ENCODE measurements around the gene C1QTNF12.

Gene C1QTNF12

DNA sequence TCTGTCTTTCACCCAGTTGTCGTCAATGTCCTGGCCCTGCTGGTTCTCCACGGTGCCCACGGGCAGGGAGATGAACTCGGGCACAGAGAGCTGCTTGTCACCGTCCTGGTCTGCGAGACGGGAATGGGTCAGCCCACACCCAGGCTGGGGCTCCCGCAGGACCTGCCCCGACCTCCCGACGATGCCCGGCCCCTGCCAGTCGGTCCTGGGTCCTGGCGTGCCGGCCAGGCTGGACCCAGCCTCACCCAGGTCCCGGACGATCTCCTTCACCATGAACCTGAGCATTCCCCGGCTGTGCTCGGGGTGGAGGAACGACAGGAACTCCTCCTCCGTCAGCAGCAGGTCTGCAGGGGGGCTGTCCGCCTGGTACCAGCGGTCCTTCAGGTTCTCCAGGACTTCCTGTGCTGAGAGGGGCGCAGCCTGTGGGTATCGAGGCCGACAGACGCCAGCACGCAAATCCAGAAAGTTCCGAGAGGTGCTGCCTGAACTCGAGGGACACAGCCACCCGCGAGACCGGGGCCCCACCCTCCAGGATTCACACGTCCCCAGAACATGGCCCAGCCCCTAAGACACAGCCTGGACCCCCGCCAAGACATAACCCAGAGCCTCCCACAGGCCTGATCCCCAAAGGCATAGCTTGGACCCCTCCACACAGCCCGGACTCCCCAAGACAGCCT, 27.9 kb downstream of the C1QTNF12 start:
- no peak for TF ChIP-seq EZH2 (IDR thresholded peaks at IDR 0.05)
- Histone ChIP-seq H3K9me3 (ENCODE audit: low read depth, low read length) (no peaks in the 10 kb centered on the region), H3K4me3 (no peak overlapping the region), H3K36me3 (ENCODE audit: insufficient read depth, low read length) (peaks cover 17% of the 10 kb centered on the region; the same call in 1 of the 2 replicates), H3K27ac (no peak overlapping the region), H3K9ac (ENCODE audit: insufficient read length) (no peak overlapping the region)
- DNase-seq (ENCODE audit: low read depth, low spot score): no peak

DNA sequence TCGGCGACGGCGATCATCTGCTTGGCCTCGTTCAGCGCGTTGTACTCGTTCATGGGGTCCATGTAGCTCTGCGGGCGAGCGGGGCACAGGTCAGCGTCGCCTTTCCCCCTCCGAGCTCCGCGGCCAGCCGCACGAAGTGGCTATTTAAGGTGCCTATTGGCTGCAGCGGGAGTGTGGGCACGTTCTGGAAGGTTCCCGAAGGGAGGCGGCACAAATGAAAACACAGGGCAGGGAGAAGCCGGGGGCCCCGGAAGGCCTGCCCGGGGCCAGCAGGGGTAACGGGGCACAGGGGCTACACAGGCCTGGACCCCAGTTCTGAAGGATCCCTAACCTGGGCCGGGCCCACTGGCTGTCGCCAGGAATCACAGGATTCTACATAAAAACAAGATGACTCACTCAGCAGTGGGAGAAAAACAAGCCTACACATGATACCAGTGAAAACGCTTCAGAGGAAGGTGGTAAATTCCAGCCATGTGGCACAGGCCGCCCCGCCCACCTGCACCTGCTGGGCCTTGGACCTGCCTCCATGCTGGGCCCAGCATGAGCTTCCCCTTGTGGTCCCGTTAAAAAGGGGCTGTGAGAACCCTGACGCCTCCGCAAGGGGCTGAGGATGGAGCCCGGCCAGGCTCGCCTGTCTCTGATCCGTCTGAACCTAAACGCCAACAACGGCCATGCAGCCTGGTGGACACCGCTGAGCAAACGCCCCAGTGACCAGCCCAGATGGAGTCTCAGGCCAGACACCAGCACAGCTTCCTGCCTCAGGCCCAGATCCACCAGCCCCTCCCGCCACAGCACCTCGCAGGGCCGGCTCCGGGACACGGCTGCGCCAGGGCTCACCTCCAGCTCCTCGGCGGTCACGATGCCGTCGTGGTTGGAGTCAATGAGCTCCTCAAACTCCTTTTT, 28.6 kb downstream of the C1QTNF12 start:
- Histone ChIP-seq H3K4me3 (no peak overlapping the region), H3K36me3 (ENCODE audit: insufficient read depth, low read length) (peaks cover 11% of the 10 kb centered on the region; the same call in 1 of the 2 replicates), H3K27ac (no peak overlapping the region), H3K9me3 (ENCODE audit: low read depth, low read length) (no peaks in the 10 kb centered on the region), H3K9ac (ENCODE audit: insufficient read length) (no peak overlapping the region)
- DNase-seq (ENCODE audit: low read depth, low spot score): no peak
- TF ChIP-seq FOXP2 (optimal IDR thresholded peaks at IDR 0.05; ENCODE audit: control extremely low read depth, extremely low read length, insufficient read depth): no peak
- no peak for TF ChIP-seq EZH2 (IDR thresholded peaks at IDR 0.05)
- TF ChIP-seq POLR2AphosphoS5 (IDR thresholded peaks at IDR 0.05; ENCODE audit: borderline replicate concordance, low read depth, low read length): no peak

DNA sequence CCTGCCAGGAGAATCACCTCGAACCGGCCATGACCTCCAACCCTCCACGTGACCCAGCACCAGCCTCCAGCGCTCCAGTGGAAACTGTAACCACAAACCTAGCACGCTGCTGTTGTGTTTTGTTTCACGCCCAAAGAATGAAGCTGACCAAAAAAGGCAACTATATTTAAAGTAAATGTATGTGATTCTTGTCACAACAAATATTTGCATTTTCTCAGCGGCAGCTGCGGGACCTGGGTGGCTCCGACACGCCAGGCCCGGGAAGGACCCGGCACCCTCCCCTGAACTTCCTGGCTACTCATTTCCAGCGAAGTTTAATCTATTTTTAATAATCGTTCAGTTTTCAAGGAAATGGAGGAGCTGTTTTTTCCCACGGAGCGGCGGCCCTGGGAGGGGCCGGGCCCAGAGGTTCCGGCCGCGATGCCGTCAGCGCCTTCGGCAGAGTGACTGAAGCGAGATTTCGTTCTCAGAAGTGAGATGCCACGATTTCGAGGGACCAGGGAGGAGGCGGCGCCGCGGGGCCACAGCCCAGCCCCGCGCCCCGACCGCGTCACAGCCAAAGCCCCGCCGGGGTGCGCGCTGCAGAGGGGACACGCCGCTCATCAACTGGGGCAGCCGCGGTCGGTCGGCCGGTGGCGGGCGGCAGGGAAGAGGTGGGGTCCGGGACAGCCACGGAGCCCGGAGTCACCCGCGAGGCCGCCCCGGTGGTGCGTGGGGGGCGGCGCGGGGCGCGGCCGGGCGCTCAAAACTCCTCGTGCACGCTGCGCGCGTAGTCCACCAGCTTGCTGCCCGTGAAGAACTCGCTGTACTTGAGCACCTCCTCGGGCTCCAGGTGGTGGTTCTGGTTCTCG, 29.5 kb downstream of the C1QTNF12 start:
- H3K27ac ChIP-seq: 0 out of 2 replicates have a peak overlapping the region, but pooled peaks have one; percentile 31
- TF ChIP-seq POLR2AphosphoS5 (IDR thresholded peaks at IDR 0.05; ENCODE audit: borderline replicate concordance, low read depth, low read length) (no peak), FOXP2 (optimal IDR thresholded peaks at IDR 0.05; ENCODE audit: control extremely low read depth, extremely low read length, insufficient read depth) (no peak), EZH2 (IDR thresholded peaks at IDR 0.05) (no peak)
- DNase-seq (ENCODE audit: low read depth, low spot score): no peak
- H3K4me3 ChIP-seq: no peak overlapping the region
- peaks cover 6% of the 10 kb centered on the region; the same call in 1 of the 2 replicates for H3K36me3 ChIP-seq (ENCODE audit: insufficient read depth, low read length)
- no peak overlapping the region for H3K9ac ChIP-seq (ENCODE audit: insufficient read length)
- H3K9me3 ChIP-seq (ENCODE audit: low read depth, low read length): no peaks in the 10 kb centered on the region

DNA sequence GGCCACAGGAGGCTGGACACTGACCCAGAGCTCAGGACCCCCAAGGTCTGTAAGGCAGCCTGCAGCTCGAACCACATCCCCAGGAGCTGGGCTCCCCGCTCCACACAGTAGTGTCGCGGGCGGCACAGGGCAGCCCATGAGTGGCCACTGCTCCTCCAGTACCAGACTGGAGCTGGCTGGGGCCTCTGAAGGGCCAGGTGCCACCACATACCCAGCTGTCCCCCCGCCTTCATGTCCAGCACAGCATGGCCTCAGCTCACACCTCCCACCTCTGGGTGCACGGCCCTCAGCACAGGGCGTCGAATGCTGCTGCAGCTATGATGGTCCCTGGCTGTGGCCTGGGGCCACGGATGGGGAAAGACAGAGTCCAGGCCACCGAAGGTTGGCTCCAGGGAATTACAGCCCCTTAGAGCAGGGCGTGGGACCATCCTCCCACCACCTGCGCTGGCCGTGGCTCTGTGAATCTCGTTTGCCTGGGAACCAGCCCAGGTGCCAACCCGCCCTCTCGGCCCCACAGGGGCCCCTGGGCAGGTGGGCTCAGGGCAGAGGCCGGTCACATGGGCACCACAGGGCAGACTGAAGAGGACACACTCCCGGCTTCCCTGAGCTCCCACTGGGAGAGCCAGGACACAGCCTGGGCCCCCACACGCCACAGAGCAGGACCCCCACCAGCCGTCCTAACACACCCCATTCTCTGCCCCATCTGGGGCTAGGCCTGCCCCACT, 30.5 kb downstream of the C1QTNF12 start:
- TF ChIP-seq POLR2AphosphoS5 (IDR thresholded peaks at IDR 0.05; ENCODE audit: borderline replicate concordance, low read depth, low read length): no peak
- no peak for TF ChIP-seq EZH2 (IDR thresholded peaks at IDR 0.05)
- no peak for TF ChIP-seq FOXP2 (optimal IDR thresholded peaks at IDR 0.05; ENCODE audit: control extremely low read depth, extremely low read length, insufficient read depth)
- H3K4me3 ChIP-seq: no peak overlapping the region
- no peak for DNase-seq (ENCODE audit: low read depth, low spot score)
- H3K36me3 ChIP-seq (ENCODE audit: insufficient read depth, low read length): peaks cover 6% of the 10 kb centered on the region; the same call in 1 of the 2 replicates
- no peaks in the 10 kb centered on the region for H3K9me3 ChIP-seq (ENCODE audit: low read depth, low read length)
- no peak overlapping the region for H3K9ac ChIP-seq (ENCODE audit: insufficient read length)
- no peak overlapping the region for H3K27ac ChIP-seq

DNA sequence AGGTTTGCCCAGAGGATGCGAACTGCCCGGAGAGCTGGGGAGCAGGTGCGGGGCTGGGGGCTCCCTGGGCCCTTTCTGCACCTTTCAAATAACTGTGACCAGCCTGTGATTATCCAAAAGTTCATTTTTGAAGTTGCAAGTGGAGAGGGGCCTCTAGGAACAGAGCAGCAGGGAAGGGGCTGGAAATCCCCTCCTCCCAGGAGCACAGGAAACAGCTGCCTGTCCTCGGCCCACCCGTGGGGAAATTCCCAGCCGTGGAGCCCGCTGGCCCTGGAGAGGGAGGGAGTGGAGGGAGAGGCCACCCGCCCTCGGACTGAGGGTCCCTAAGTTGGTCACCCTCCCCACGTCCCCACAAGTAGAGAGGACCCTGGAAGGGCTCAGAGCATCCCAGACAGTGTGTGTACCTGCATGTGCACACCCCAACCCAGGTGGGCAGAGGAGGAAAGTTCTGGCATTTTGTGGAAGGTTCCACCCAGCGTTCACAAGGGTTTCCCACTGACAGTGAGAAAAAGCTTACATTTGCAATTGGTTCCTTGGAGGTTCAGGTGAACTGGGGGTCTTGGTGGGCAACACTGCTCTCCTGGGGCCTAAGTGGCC, 31.3 kb downstream of the C1QTNF12 start:
- Histone ChIP-seq H3K9me3 (ENCODE audit: low read depth, low read length) (no peaks in the 10 kb centered on the region), H3K27ac (no peak overlapping the region), H3K4me3 (no peak overlapping the region), H3K9ac (ENCODE audit: insufficient read length) (no peak overlapping the region), H3K36me3 (ENCODE audit: insufficient read depth, low read length) (peaks cover 6% of the 10 kb centered on the region; the same call in 1 of the 2 replicates)
- no peak for DNase-seq (ENCODE audit: low read depth, low spot score)
- no peak for TF ChIP-seq EZH2 (IDR thresholded peaks at IDR 0.05)
- no peak for TF ChIP-seq FOXP2 (optimal IDR thresholded peaks at IDR 0.05; ENCODE audit: control extremely low read depth, extremely low read length, insufficient read depth)
- no peak for TF ChIP-seq POLR2AphosphoS5 (IDR thresholded peaks at IDR 0.05; ENCODE audit: borderline replicate concordance, low read depth, low read length)

DNA sequence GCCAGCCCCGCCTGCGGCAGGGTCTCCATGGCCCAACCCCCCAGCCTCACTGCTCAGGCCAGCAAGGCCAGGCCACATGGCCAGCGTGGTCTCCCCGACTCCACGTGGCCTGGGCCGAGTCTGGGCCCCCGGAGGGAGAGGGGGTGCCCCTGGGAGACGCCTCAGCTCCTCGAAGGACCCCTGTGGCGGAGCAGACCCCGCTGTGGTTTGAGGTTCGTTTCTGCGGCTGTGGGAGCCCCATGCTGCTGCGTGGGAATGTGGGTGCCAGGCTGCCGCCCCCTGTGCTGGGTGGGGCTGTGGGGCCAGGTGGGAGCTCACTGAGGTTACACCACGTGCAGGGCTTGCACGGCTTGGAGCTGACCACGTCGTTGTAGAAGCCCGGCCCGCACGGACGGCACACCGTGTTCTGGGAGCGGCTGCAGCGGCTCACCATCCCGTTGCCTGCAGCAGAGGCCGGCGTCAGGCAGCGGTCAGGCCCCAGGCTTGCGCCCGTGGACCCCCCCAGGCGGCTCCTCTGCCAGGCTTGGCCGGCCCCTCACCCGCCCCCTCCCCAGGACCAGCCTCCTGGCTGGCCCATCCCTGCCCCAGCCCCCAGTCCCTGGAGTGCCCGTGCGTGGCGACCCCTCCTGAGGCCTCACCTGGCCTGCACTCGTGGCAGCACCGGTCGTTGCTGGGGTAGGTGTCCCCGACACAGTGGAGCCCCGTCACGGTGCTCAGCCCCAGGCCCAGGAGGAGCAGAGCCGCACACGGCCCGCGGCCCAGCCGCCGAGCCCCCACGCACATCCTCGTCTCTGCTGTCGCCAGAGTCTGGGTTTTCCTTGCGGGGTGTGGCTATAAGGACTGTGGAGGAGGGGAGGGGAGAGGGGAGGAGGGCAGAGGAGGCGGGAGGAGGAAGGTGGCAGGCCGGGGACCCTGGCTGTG, 32.9 kb downstream of the C1QTNF12 start, which contains the start of gene TNFRSF4:
Gene TNFRSF4, minus strand, starts transcription at position 809 of the 921 bp plus-strand sequence. Its CDS starts 26 bp downstream, at position 783.
- no peak within 1 kb of the TSS for H3K4me3 ChIP-seq
- H3K9ac ChIP-seq (ENCODE audit: insufficient read length): no peak within 1 kb of the TSS
- TF ChIP-seq EZH2 (IDR thresholded peaks at IDR 0.05) (no peak), POLR2AphosphoS5 (IDR thresholded peaks at IDR 0.05; ENCODE audit: borderline replicate concordance, low read depth, low read length) (no peak), FOXP2 (optimal IDR thresholded peaks at IDR 0.05; ENCODE audit: control extremely low read depth, extremely low read length, insufficient read depth) (no peak)
- peaks cover 6% of the 10 kb centered on the region; the same call in 1 of the 2 replicates for H3K36me3 ChIP-seq (ENCODE audit: insufficient read depth, low read length)
- no peak within 1 kb of the TSS for H3K27ac ChIP-seq
- DNase-seq (ENCODE audit: low read depth, low spot score): no peak
- no peaks in the 10 kb centered on the region for H3K9me3 ChIP-seq (ENCODE audit: low read depth, low read length)
